NCI-H748 (cell line): ENCODE results near the gene DGCR2.
"Not testable (repeated sequence)": the region's sequence is repeated elsewhere in the genome, so short reads cannot be mapped to it uniquely, and the experiment has no call there.

Experiments used
- DNase-seq: peaks from one replicate; lab custom pipeline; 2025; ENCODE audit not compliant: unreplicated experiment; lab: John Stamatoyannopoulos, UW

DGCR2 gene

GRCh38 chr22:19012308-19012986 lies 109.8 kb downstream of the DGCR2 start:
- no peak for DNase-seq

- not testable (repeated sequence) for DNase-seq
Measured at GRCh38 chr22:19011611-19012010, 110.6 kb downstream of the DGCR2 start.

GRCh38 chr22:19011075-19011474 lies 111.1 kb downstream of the DGCR2 start:
- peak; percentile 38 for DNase-seq

- DNase-seq: no peak
Measured at GRCh38 chr22:19005905-19006304, 116.3 kb downstream of the DGCR2 start.

GRCh38 chr22:19004471-19004870 lies 117.7 kb downstream of the DGCR2 start:
- DNase-seq: no peak

GRCh38 chr22:19003508-19003907 lies 118.7 kb downstream of the DGCR2 start:
- DNase-seq: no peak

- DNase-seq: no peak
Measured at GRCh38 chr22:19002684-19003038, 119.6 kb downstream of the DGCR2 start.

- no peak for DNase-seq
Measured at GRCh38 chr22:19001204-19001603, 121.0 kb downstream of the DGCR2 start.

- not testable (repeated sequence) for DNase-seq
Measured at GRCh38 chr22:19000106-19000505, 122.1 kb downstream of the DGCR2 start.

GRCh38 chr22:18999416-18999815 lies 122.8 kb downstream of the DGCR2 start:
- DNase-seq: no peak

- DNase-seq: peak; percentile 24
Measured at GRCh38 chr22:18999008-18999407, 123.2 kb downstream of the DGCR2 start.

- peak; percentile 66 for DNase-seq
Measured at GRCh38 chr22:18997925-18998315, 124.3 kb downstream of the DGCR2 start.

- DNase-seq: no peak
Measured at GRCh38 chr22:18997306-18997924, 124.8 kb downstream of the DGCR2 start.

- no peak for DNase-seq
Measured at GRCh38 chr22:18996376-18996900, 125.8 kb downstream of the DGCR2 start.

- DNase-seq: no peak
Measured at GRCh38 chr22:18995327-18995711, 126.9 kb downstream of the DGCR2 start.

- no peak for DNase-seq
Measured at GRCh38 chr22:18994701-18995326, 127.4 kb downstream of the DGCR2 start.

- no peak for DNase-seq
Measured at GRCh38 chr22:18994056-18994455, 128.2 kb downstream of the DGCR2 start.

- no peak for DNase-seq
Measured at GRCh38 chr22:18992543-18993198, 129.5 kb downstream of the DGCR2 start.

- DNase-seq: no peak
Measured at GRCh38 chr22:18991821-18992442, 130.3 kb downstream of the DGCR2 start.

GRCh38 chr22:18991138-18991432 lies 131.1 kb downstream of the DGCR2 start:
- DNase-seq: no peak

GRCh38 chr22:18990355-18991137 lies 131.7 kb downstream of the DGCR2 start:
- DNase-seq: no peak
